GM12874 (cell line): Measurements from ENCODE around the gene SIGLEC9.

Source experiments
- TF ChIP-seq, protein P1 (sequence below): IDR thresholded peaks from 2 replicates; pipeline ENCODE4 v1.5.1; 2011; ENCODE audit warnings: low read depth, mild to moderate bottlenecking, control low read depth, low read length, moderate library complexity; ENCODE audit not compliant: insufficient read depth

Gene SIGLEC9

DNA sequence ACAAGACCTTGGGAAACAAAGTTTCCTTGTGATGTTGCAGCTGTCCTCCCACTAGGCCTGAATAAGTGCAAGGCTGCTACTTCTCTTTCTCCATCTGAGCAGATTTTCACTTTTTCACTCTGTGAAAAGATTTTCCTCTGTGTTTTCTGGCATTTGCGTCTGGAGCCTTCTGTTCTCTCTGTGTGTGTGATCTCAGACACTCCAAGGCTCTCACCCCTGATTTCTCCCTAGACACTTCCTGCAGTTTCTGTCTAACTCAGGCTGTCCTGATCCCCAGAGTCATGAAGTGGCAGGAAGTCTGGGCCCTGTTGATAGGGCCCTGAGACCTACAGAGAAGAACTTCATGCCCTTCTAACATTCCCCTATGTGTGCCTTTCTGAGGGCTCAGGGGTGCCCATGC is 54.5 kb downstream of the SIGLEC9 start:
- TF ChIP-seq, protein P1, sequence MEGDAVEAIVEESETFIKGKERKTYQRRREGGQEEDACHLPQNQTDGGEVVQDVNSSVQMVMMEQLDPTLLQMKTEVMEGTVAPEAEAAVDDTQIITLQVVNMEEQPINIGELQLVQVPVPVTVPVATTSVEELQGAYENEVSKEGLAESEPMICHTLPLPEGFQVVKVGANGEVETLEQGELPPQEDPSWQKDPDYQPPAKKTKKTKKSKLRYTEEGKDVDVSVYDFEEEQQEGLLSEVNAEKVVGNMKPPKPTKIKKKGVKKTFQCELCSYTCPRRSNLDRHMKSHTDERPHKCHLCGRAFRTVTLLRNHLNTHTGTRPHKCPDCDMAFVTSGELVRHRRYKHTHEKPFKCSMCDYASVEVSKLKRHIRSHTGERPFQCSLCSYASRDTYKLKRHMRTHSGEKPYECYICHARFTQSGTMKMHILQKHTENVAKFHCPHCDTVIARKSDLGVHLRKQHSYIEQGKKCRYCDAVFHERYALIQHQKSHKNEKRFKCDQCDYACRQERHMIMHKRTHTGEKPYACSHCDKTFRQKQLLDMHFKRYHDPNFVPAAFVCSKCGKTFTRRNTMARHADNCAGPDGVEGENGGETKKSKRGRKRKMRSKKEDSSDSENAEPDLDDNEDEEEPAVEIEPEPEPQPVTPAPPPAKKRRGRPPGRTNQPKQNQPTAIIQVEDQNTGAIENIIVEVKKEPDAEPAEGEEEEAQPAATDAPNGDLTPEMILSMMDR, result no peak
